ENCODE results near the gene MEPE.

- TF ChIP-seq CTCF (IDR thresholded peaks at IDR 0.05; ENCODE audit: insufficient read depth, low read length, poor library complexity, severe bottlenecking) (no peak), EZH2phosphoT487 (conservative IDR thresholded peaks at IDR 0.05; ENCODE audit: low read length) (no peak)
Observed at GRCh38 chr4:87863486-87863885, 30.7 kb downstream of the MEPE start.
